ENCODE results near the gene CDC42BPB.

Gene CDC42BPB

GRCh38 chr14:103096387-103096786, 39.0 kb upstream of the CDC42BPB start:
- no peak for DNase-seq (ENCODE audit: low read depth in 1 of 2, low spot score in 1 of 2)

GRCh38 chr14:103095210-103095778, 37.9 kb upstream of the CDC42BPB start:
- no peak for DNase-seq (ENCODE audit: low read depth in 1 of 2, low spot score in 1 of 2)

GRCh38 chr14:103094406-103095209, 37.3 kb upstream of the CDC42BPB start, which contains the start of gene EXOC3L4:
Gene EXOC3L4 (plus strand): TSS chr14:103094725. CDS start chr14:103100220, 5,495 bp downstream.
- no peak for DNase-seq (ENCODE audit: low read depth in 1 of 2, low spot score in 1 of 2)

GRCh38 chr14:103093856-103094405, 36.6 kb upstream of the CDC42BPB start:
- no peak for DNase-seq (ENCODE audit: low read depth in 1 of 2, low spot score in 1 of 2)

- no peak for DNase-seq (ENCODE audit: low read depth in 1 of 2, low spot score in 1 of 2)
Measured at GRCh38 chr14:103091883-103092222, 34.5 kb upstream of the CDC42BPB start.

GRCh38 chr14:103091041-103091882, 33.9 kb upstream of the CDC42BPB start:
- peak; percentile 58 to 67 for DNase-seq (ENCODE audit: low read depth in 1 of 2, low spot score in 1 of 2)

- no peak for DNase-seq (ENCODE audit: low read depth in 1 of 2, low spot score in 1 of 2)
Measured at GRCh38 chr14:103090481-103091020, 33.2 kb upstream of the CDC42BPB start.

GRCh38 chr14:103089386-103090335, 32.3 kb upstream of the CDC42BPB start:
- DNase-seq (ENCODE audit: low read depth in 1 of 2, low spot score in 1 of 2) = no peak

- DNase-seq (ENCODE audit: low read depth in 1 of 2, low spot score in 1 of 2) = no peak
Measured at GRCh38 chr14:103088921-103089320, 31.6 kb upstream of the CDC42BPB start.

- no peak for DNase-seq (ENCODE audit: low read depth in 1 of 2, low spot score in 1 of 2)
Measured at GRCh38 chr14:103087343-103087835, 30.0 kb upstream of the CDC42BPB start.

- DNase-seq (ENCODE audit: low read depth in 1 of 2, low spot score in 1 of 2) = no peak
Measured at GRCh38 chr14:103086771-103087342, 29.5 kb upstream of the CDC42BPB start.

- DNase-seq (ENCODE audit: low read depth in 1 of 2, low spot score in 1 of 2) = no peak
Measured at GRCh38 chr14:103085106-103086091, 28.1 kb upstream of the CDC42BPB start.

- DNase-seq (ENCODE audit: low read depth in 1 of 2, low spot score in 1 of 2) = no peak
Measured at GRCh38 chr14:103084021-103084919, 26.9 kb upstream of the CDC42BPB start, which contains the start of gene LBHD2. Gene LBHD2 (plus strand): TSS chr14:103084210. CDS start chr14:103086013, 1,803 bp downstream.

- DNase-seq (ENCODE audit: low read depth in 1 of 2, low spot score in 1 of 2) = no peak
Measured at GRCh38 chr14:103081951-103082350, 24.6 kb upstream of the CDC42BPB start.

GRCh38 chr14:103078860-103079587, 21.7 kb upstream of the CDC42BPB start:
- DNase-seq (ENCODE audit: low read depth in 1 of 2, low spot score in 1 of 2) = no peak

- DNase-seq (ENCODE audit: low read depth in 1 of 2, low spot score in 1 of 2) = peak in 1 of 2 donors; percentile 69
Measured at GRCh38 chr14:103078420-103078749, 21.0 kb upstream of the CDC42BPB start.
